Measurements from ENCODE around the gene DGKI. TPM values are rescaled to one million over a fixed set of nuclear protein-coding genes. Genes with fewer than 3 reads are reported as not detected.

Gene DGKI
- polyA plus RNA-seq, 2 donors: 0.09 to 0.12 TPM

- 90 to 94% methylated on average over 2 of the region's 2 CpGs for WGBS, 2 donors
- Histone ChIP-seq H3K9me3 (ENCODE audit: control insufficient read depth in 2 of 2, insufficient read depth in 1 of 2, low read depth in 1 of 2, low read length in 1 of 2) (no peaks in the 10 kb centered on the region), H3K27ac (ENCODE audit: low read depth in 2 of 2, low read length in 1 of 2) (no peak overlapping the region), H3K4me3 (ENCODE audit: low read depth in 1 of 2, low read length in 2 of 2) (no peak overlapping the region), H3K36me3 (ENCODE audit: control insufficient read depth in 2 of 2, insufficient read depth in 2 of 2, low read length in 1 of 2) (no peaks in the 10 kb centered on the region), H3K4me1 (ENCODE audit: control insufficient read depth in 2 of 2, insufficient read depth in 2 of 2, low read length in 1 of 2) (no peaks in the 10 kb centered on the region), H3K27me3 (ENCODE audit: control insufficient read depth in 1 of 2, insufficient read depth in 2 of 2, low read length in 2 of 2) (no peaks in the 10 kb centered on the region)
These were observed 103.8 kb downstream of the DGKI start for GRCh38 chr7:137743021-137743420.

- no peak overlapping the region for H3K27ac ChIP-seq (ENCODE audit: low read depth in 2 of 2, low read length in 1 of 2)
- no peak overlapping the region for H3K4me3 ChIP-seq (ENCODE audit: low read depth in 1 of 2, low read length in 2 of 2)
- H3K9me3 ChIP-seq (ENCODE audit: control insufficient read depth in 2 of 2, insufficient read depth in 1 of 2, low read depth in 1 of 2, low read length in 1 of 2): no peaks in the 10 kb centered on the region
- H3K36me3 ChIP-seq (ENCODE audit: control insufficient read depth in 2 of 2, insufficient read depth in 2 of 2, low read length in 1 of 2): no peaks in the 10 kb centered on the region
- H3K27me3 ChIP-seq (ENCODE audit: control insufficient read depth in 1 of 2, insufficient read depth in 2 of 2, low read length in 2 of 2): no peaks in the 10 kb centered on the region
- H3K4me1 ChIP-seq (ENCODE audit: control insufficient read depth in 2 of 2, insufficient read depth in 2 of 2, low read length in 1 of 2): no peaks in the 10 kb centered on the region
- WGBS, 2 donors: 81 to 84% methylated on average over 3 of the region's 3 CpGs
These were observed 104.7 kb downstream of the DGKI start for GRCh38 chr7:137742051-137742450.

- H3K36me3 ChIP-seq (ENCODE audit: control insufficient read depth in 2 of 2, insufficient read depth in 2 of 2, low read length in 1 of 2): no peaks in the 10 kb centered on the region
These were observed 105.3 kb downstream of the DGKI start for GRCh38 chr7:137741443-137741842.

GRCh38 chr7:137734221-137734620 is 112.6 kb downstream of the DGKI start:
- no peak overlapping the region for H3K27ac ChIP-seq (ENCODE audit: low read depth in 2 of 2, low read length in 1 of 2)
- WGBS, 2 donors: 63 to 71% methylated on average over 5 of the region's 5 CpGs
- no peak overlapping the region for H3K4me3 ChIP-seq (ENCODE audit: low read depth in 1 of 2, low read length in 2 of 2)
- H3K27me3 ChIP-seq (ENCODE audit: control insufficient read depth in 1 of 2, insufficient read depth in 2 of 2, low read length in 2 of 2): no peaks in the 10 kb centered on the region
- H3K9me3 ChIP-seq (ENCODE audit: control insufficient read depth in 2 of 2, insufficient read depth in 1 of 2, low read depth in 1 of 2, low read length in 1 of 2): no peaks in the 10 kb centered on the region
- no peaks in the 10 kb centered on the region for H3K36me3 ChIP-seq (ENCODE audit: control insufficient read depth in 2 of 2, insufficient read depth in 2 of 2, low read length in 1 of 2)
- H3K4me1 ChIP-seq (ENCODE audit: control insufficient read depth in 2 of 2, insufficient read depth in 2 of 2, low read length in 1 of 2): no peaks in the 10 kb centered on the region

More at GRCh38 chr7:137741443-137741842, 105.3 kb downstream of the DGKI start:
- Histone ChIP-seq H3K27ac (ENCODE audit: low read depth in 2 of 2, low read length in 1 of 2) (no peak overlapping the region), H3K9me3 (ENCODE audit: control insufficient read depth in 2 of 2, insufficient read depth in 1 of 2, low read depth in 1 of 2, low read length in 1 of 2) (no peaks in the 10 kb centered on the region), H3K4me1 (ENCODE audit: control insufficient read depth in 2 of 2, insufficient read depth in 2 of 2, low read length in 1 of 2) (no peaks in the 10 kb centered on the region), H3K27me3 (ENCODE audit: control insufficient read depth in 1 of 2, insufficient read depth in 2 of 2, low read length in 2 of 2) (no peaks in the 10 kb centered on the region), H3K4me3 (ENCODE audit: low read depth in 1 of 2, low read length in 2 of 2) (no peak overlapping the region)
- WGBS, 2 donors: 72 to 83% methylated on average over 2 of the region's 2 CpGs

- Histone ChIP-seq H3K27ac (ENCODE audit: low read depth in 2 of 2, low read length in 1 of 2) (no peak overlapping the region), H3K27me3 (ENCODE audit: control insufficient read depth in 1 of 2, insufficient read depth in 2 of 2, low read length in 2 of 2) (no peaks in the 10 kb centered on the region), H3K9me3 (ENCODE audit: control insufficient read depth in 2 of 2, insufficient read depth in 1 of 2, low read depth in 1 of 2, low read length in 1 of 2) (no peaks in the 10 kb centered on the region), H3K4me1 (ENCODE audit: control insufficient read depth in 2 of 2, insufficient read depth in 2 of 2, low read length in 1 of 2) (no peaks in the 10 kb centered on the region), H3K4me3 (ENCODE audit: low read depth in 1 of 2, low read length in 2 of 2) (no peak overlapping the region), H3K36me3 (ENCODE audit: control insufficient read depth in 2 of 2, insufficient read depth in 2 of 2, low read length in 1 of 2) (no peaks in the 10 kb centered on the region)
- 69 to 78% methylated on average over 2 of the region's 2 CpGs for WGBS, 2 donors
These were observed 114.6 kb downstream of the DGKI start for GRCh38 chr7:137732168-137732567.

DNA sequence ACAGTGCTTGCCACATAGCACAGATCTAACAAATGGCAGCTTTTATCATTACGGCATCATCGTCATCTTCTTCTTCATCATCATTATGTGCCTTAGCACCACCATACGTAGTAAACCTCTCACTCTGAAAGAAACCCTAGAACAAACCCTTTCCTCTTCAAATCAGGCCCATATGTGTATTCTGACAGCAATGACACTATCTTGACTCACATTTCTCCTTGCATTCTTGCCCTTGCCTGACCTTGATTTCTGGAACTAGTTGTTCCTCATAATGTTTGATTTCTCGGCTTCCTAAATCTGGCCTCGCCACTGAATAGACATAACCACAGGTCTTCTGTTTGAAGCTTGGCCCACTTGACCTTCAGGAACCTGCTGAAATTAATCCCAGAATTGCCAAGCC is 115.3 kb downstream of the DGKI start:
- H3K27ac ChIP-seq (ENCODE audit: low read depth in 2 of 2, low read length in 1 of 2): no peak overlapping the region
- H3K27me3 ChIP-seq (ENCODE audit: control insufficient read depth in 1 of 2, insufficient read depth in 2 of 2, low read length in 2 of 2): no peaks in the 10 kb centered on the region
- no peaks in the 10 kb centered on the region for H3K36me3 ChIP-seq (ENCODE audit: control insufficient read depth in 2 of 2, insufficient read depth in 2 of 2, low read length in 1 of 2)
- H3K4me1 ChIP-seq (ENCODE audit: control insufficient read depth in 2 of 2, insufficient read depth in 2 of 2, low read length in 1 of 2): no peaks in the 10 kb centered on the region
- no peak overlapping the region for H3K4me3 ChIP-seq (ENCODE audit: low read depth in 1 of 2, low read length in 2 of 2)
- H3K9me3 ChIP-seq (ENCODE audit: control insufficient read depth in 2 of 2, insufficient read depth in 1 of 2, low read depth in 1 of 2, low read length in 1 of 2): no peaks in the 10 kb centered on the region
- 88 to 91% methylated on average over 5 of the region's 5 CpGs for WGBS, 2 donors

DNA sequence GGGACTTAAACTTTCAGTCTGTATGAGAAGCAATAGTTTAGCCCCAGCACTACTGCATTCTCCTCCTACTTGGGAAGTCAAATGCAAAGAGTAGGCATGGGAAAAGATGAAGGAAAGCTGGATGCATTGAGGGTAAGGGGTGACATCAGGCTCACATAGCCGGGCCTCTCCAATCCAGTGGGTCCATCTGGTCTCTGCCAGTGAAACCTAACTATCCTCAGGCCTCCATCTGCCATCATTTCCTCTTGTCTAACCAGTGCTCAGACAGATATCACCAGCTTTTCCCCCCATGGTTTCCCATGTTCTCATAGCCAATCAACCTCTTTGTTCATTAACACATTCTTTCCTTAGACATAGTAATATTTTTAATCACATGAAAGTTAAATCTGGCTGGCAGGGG is 118.3 kb downstream of the DGKI start:
- Histone ChIP-seq H3K27me3 (ENCODE audit: control insufficient read depth in 1 of 2, insufficient read depth in 2 of 2, low read length in 2 of 2) (no peaks in the 10 kb centered on the region), H3K36me3 (ENCODE audit: control insufficient read depth in 2 of 2, insufficient read depth in 2 of 2, low read length in 1 of 2) (no peaks in the 10 kb centered on the region), H3K27ac (ENCODE audit: low read depth in 2 of 2, low read length in 1 of 2) (no peak overlapping the region), H3K9me3 (ENCODE audit: control insufficient read depth in 2 of 2, insufficient read depth in 1 of 2, low read depth in 1 of 2, low read length in 1 of 2) (no peaks in the 10 kb centered on the region), H3K4me1 (ENCODE audit: control insufficient read depth in 2 of 2, insufficient read depth in 2 of 2, low read length in 1 of 2) (no peaks in the 10 kb centered on the region), H3K4me3 (ENCODE audit: low read depth in 1 of 2, low read length in 2 of 2) (no peak overlapping the region)
- 75 to 91% methylated on average over 1 of the region's 1 CpG for WGBS, 2 donors

DNA sequence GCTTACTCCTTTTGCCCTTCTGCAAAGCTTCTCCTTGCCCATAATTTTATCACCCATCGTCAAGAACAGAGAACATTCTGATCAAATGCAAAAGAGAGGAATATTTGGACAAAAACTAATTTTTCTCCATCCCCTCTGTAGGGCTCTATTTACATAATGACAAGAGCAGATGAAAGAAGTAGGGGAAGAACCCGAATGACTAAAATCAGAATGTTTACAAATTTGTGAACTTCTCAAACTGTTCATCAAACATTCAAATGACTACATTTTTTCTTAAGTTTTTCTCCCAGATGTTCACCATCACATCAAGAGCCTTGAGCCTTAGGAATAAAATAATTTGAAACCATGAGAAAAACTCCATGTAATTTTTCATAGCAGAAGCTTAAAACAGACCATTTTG is 119.4 kb downstream of the DGKI start:
- 68 to 72% methylated on average over 2 of the region's 2 CpGs for WGBS, 2 donors
- H3K27me3 ChIP-seq (ENCODE audit: control insufficient read depth in 1 of 2, insufficient read depth in 2 of 2, low read length in 2 of 2): no peaks in the 10 kb centered on the region

GRCh38 chr7:137718355-137718754 is 128.4 kb downstream of the DGKI start:
- no peak overlapping the region for H3K4me3 ChIP-seq (ENCODE audit: low read depth in 1 of 2, low read length in 2 of 2)
- no peaks in the 10 kb centered on the region for H3K4me1 ChIP-seq (ENCODE audit: control insufficient read depth in 2 of 2, insufficient read depth in 2 of 2, low read length in 1 of 2)
- no peak overlapping the region for H3K27ac ChIP-seq (ENCODE audit: low read depth in 2 of 2, low read length in 1 of 2)
- 56 to 71% methylated on average over 4 of the region's 4 CpGs for WGBS, 2 donors
- H3K36me3 ChIP-seq (ENCODE audit: control insufficient read depth in 2 of 2, insufficient read depth in 2 of 2, low read length in 1 of 2): no peaks in the 10 kb centered on the region
- H3K27me3 ChIP-seq (ENCODE audit: control insufficient read depth in 1 of 2, insufficient read depth in 2 of 2, low read length in 2 of 2): no peaks in the 10 kb centered on the region
- no peaks in the 10 kb centered on the region for H3K9me3 ChIP-seq (ENCODE audit: control insufficient read depth in 2 of 2, insufficient read depth in 1 of 2, low read depth in 1 of 2, low read length in 1 of 2)

More for the DNA sequence above, 119.4 kb downstream of the DGKI start:
- H3K4me3 ChIP-seq (ENCODE audit: low read depth in 1 of 2, low read length in 2 of 2): no peak overlapping the region
- no peaks in the 10 kb centered on the region for H3K9me3 ChIP-seq (ENCODE audit: control insufficient read depth in 2 of 2, insufficient read depth in 1 of 2, low read depth in 1 of 2, low read length in 1 of 2)
- no peaks in the 10 kb centered on the region for H3K4me1 ChIP-seq (ENCODE audit: control insufficient read depth in 2 of 2, insufficient read depth in 2 of 2, low read length in 1 of 2)
- H3K36me3 ChIP-seq (ENCODE audit: control insufficient read depth in 2 of 2, insufficient read depth in 2 of 2, low read length in 1 of 2): no peaks in the 10 kb centered on the region
- H3K27ac ChIP-seq (ENCODE audit: low read depth in 2 of 2, low read length in 1 of 2): no peak overlapping the region

DNA sequence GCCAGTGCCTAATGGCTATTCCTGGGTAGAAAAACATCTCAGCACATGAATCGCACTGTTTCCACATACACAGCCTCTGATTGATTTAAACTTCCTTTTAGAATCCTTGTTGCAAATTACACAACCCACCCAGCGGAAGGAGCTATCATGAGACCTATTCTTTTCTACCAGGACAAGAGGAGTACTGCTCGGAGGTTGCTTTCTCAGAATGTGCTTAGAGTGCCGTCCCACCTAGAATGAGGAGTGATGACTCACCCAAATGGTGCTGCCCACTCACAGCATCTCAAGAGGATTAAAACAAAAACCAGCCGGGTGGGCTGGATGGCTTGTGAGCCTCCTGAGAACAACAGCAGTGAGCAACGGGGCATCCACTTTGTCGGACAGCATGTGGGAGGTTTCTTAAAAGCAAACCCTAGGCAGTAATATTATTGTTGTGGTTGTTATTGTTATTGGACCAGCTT is 128.9 kb downstream of the DGKI start:
- Histone ChIP-seq H3K27me3 (ENCODE audit: control insufficient read depth in 1 of 2, insufficient read depth in 2 of 2, low read length in 2 of 2) (no peaks in the 10 kb centered on the region), H3K4me3 (ENCODE audit: low read depth in 1 of 2, low read length in 2 of 2) (no peak overlapping the region), H3K9me3 (ENCODE audit: control insufficient read depth in 2 of 2, insufficient read depth in 1 of 2, low read depth in 1 of 2, low read length in 1 of 2) (no peaks in the 10 kb centered on the region), H3K27ac (ENCODE audit: low read depth in 2 of 2, low read length in 1 of 2) (no peak overlapping the region), H3K36me3 (ENCODE audit: control insufficient read depth in 2 of 2, insufficient read depth in 2 of 2, low read length in 1 of 2) (no peaks in the 10 kb centered on the region), H3K4me1 (ENCODE audit: control insufficient read depth in 2 of 2, insufficient read depth in 2 of 2, low read length in 1 of 2) (no peaks in the 10 kb centered on the region)
- WGBS, 2 donors: 50 to 51% methylated on average over 7 of the region's 7 CpGs
